ENCODE data around the gene LIPA. TPM values are rescaled to one million over a fixed set of nuclear protein-coding genes. Genes with fewer than 3 reads are reported as not detected.

The LIPA gene
- total RNA-seq, 1 donor from 2014 or later = 55.1 TPM

DNA sequence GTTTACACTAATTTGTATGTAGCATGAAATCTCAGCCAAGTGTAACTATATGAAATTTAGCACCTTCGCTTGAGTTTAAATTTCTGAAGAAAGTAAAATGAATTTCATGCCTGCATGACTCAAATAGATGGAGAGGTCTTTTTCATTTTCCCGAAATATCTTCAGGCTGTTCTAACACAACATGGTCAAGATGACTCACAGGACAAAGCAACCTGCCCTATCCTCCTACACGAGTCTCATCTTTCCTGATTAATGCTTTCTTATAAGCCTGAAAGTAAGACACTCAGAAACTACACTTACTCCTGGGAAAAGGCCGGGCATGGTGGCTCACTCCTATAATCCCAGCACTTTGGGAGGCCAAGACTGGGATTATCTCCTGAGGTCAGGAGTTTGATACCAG is 85.7 kb downstream of the LIPA start:
- DNase-seq (ENCODE audit: low spot score) = no peak

DNA sequence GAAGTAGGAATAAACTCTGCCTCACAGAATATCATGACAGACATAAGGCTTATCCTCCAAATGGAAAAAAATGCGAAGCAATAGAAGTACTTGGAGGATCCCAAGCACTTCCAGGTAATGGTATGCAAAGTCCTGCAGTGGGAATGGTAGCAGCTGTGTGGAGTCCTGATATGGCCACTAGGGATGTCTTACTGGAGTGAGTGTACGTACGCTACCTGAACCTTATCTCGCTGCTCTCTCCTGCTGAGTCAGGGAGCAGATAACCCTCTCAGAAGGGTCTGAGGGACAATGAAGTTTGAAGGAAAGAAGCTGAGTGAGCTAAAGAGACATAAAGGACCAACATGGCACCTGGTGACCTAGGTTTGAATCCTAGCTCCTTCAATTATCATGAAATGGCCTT is 86.7 kb downstream of the LIPA start:
- no peak for DNase-seq (ENCODE audit: low spot score)

DNA sequence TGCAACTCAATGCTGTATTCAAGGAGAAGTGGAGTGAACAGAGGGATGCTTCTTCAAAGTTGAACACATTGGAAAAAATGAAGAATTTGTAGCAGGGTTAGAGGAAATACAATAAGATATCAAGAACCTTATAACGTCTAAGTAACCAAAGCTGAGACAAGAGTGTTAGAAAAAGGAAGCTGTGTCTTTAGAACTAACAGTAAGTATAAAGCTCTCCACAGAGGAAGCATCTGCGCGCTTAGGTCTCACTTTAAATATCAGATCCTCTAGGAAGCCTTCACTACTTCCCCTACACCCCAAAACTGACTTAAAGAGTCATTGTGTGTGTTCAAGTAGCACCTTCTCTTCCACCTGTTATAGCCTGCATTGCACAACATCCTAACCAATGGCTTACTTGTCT is 87.5 kb downstream of the LIPA start:
- no peak for DNase-seq (ENCODE audit: low spot score)

Other genes with a start within 250 kb of the LIPA start
- gene CH25H, start 44.5 kb downstream of the LIPA start, total RNA-seq (ENCODE audit: insufficient read depth, low replicate concordance) = 6.5 TPM
- gene IFIT2, start 50.3 kb upstream of the LIPA start, total RNA-seq (ENCODE audit: insufficient read depth, low replicate concordance) = 9.1 TPM
- 16.1 TPM for gene IFIT3, start 76.2 kb upstream of the LIPA start, total RNA-seq (ENCODE audit: insufficient read depth, low replicate concordance)
- 26.5 TPM for gene IFIT1B, start 126.3 kb upstream of the LIPA start, total RNA-seq (ENCODE audit: insufficient read depth, low replicate concordance)
- gene IFIT1, start 140.8 kb upstream of the LIPA start, total RNA-seq (ENCODE audit: insufficient read depth, low replicate concordance) = 20.5 TPM
- 13.5 TPM for gene IFIT5, start 162.8 kb upstream of the LIPA start, total RNA-seq (ENCODE audit: insufficient read depth, low replicate concordance)

Data from umbilical cord (tissue), 2 donors.